ENCODE measurements around the gene RPTOR. TPM values are rescaled to one million over a fixed set of nuclear protein-coding genes. Genes with fewer than 3 reads are reported as not detected.

Gene RPTOR
- total RNA-seq, 2 experiments from 2014 or later, result 48.7 to 58.2 TPM

DNA sequence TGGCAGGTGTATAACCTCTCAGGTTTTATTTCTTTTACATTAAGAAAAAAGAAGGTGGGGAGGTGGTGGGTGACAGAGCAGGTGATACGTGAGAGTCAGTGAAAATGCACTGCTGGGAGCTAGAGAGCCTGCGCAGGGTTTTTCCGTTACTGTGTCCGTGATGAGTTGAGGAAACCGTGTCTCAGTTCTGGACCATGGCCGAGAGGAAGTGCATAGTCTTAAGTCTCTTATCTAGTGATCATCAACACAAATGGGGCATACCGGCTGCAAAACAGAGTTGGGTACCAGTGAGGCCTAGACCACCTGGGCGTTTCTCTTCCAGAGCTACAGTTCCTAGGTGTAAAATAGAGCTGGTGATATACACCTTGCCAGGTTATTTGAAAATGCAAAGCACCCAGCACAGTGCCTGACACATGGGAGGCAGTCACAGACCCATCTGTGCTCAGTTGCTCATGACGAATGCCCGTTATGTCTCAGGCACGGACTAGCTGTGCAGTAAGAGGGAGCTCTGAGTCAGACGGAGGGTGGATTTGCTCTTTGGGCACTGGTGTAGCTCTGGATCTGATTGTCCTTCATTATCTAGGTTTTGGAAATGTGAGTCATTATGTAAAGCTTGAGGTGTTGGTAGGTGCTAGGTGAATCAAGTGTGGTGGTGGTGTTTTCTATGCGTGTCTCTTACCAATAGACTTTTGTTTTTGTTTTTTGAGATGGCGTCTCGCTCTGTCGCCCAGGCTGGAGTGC is 60.9 kb downstream of the RPTOR start:
- DNase-seq, result peak; percentile 33
- Mint-ChIP-seq H3K9me3 (peaks cover 3% of the 10 kb centered on the region), H3K27me3 (no peaks in the 10 kb centered on the region), H3K4me1 (peaks cover 77% of the 10 kb centered on the region), H3K36me3 (ENCODE audit: low read depth) (peaks cover 30% of the 10 kb centered on the region), H3K4me3 (peak overlapping the region; percentile 1), H3K27ac (peak overlapping the region; percentile 83)
- ChIA-PET CTCF (interaction anchor here (0.6 to 1.6 kb wide), 6 partner anchors 9 to 258 kb away, joined by 3 to 4 read pairs (median 3); no protein-coding TSS in a partner anchor), POLR2A (interaction anchor here (0.7 kb wide), 1 partner anchor 227 kb away, joined by 3 read pairs; no protein-coding TSS in a partner anchor)

DNA sequence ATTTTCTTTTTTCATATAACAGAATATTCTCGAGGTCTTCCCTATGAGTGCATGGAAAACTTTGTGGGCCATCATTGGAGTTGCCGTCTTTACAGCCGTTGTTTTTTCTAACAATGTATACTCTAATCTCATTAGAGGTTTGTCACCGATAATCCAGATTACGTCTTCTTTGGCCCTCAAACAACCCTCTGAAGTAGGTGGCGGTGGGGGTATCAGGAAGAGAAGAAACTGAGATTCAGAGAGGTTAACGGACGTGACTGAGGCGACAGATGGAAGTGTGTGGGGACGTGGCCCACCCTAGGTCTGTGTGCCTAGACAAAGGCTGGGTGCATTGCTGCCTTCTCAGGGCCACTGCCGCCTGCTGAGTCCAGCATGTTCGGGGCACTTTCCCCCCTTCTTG is 63.7 kb downstream of the RPTOR start:
- no peak for DNase-seq
- H3K4me3 Mint-ChIP-seq, result no peak overlapping the region
- no peaks in the 10 kb centered on the region for H3K9me3 Mint-ChIP-seq
- POLR2A ChIA-PET, result no interaction called here
- peaks cover 26% of the 10 kb centered on the region for H3K36me3 Mint-ChIP-seq (ENCODE audit: low read depth)
- CTCF ChIA-PET, result interaction anchor here (1.1 kb wide), 1 partner anchor 14 kb away, joined by 4 read pairs; no protein-coding TSS in a partner anchor
- peaks cover 82% of the 10 kb centered on the region for H3K4me1 Mint-ChIP-seq
- H3K27ac Mint-ChIP-seq, result no peak overlapping the region
- H3K27me3 Mint-ChIP-seq, result no peaks in the 10 kb centered on the region

DNA sequence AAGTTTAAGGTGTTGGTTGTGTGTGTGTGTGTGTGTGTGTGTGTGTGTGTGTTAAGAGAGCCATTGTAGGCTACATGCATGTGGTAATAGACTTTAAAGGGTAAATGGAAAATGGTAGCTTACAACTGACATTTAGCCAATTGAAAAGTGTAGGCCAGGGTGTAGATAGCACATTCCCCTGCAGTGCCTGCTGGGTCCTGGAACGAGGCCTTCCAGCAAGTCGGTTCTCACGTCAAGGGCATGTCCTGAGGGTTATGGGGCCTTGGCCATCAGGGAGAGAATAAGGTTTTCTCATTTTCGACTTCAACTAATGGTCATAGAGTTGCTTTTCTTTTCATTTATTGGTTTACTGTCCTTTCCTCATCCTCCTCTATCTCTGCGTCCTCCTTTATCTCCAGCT is 65.1 kb downstream of the RPTOR start:
- Mint-ChIP-seq H3K27ac (peak overlapping the region; percentile 71), H3K27me3 (no peaks in the 10 kb centered on the region), H3K4me1 (peaks cover 82% of the 10 kb centered on the region), H3K9me3 (no peaks in the 10 kb centered on the region), H3K4me3 (no peak overlapping the region), H3K36me3 (ENCODE audit: low read depth) (peaks cover 26% of the 10 kb centered on the region)
- DNase-seq, result no peak
- ChIA-PET POLR2A (no interaction called here), CTCF (interaction anchor here (0.8 to 1.7 kb wide), 3 partner anchors 10 to 16 kb away, joined by 3 to 5 read pairs (median 4); no protein-coding TSS in a partner anchor)

DNA sequence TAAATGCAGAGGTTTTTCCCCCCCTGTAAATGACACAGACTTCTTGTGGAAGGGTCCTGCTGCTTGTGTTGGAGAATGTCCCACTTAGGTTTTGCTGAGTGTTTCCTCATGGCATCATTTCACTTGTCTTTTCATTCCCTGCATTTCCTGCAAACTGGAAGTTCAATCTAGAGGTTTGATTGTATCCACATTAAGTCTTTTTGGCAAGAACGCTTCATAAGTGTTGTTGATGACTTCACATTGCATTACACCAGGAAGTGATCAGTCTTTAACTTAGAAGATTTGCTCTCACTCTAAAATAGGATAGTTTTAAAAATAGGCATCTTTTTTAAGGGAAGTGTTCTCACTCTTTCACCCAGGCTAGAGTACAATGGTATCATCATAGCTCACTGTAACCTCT is 67.2 kb downstream of the RPTOR start:
- H3K36me3 Mint-ChIP-seq (ENCODE audit: low read depth), result peaks cover 24% of the 10 kb centered on the region
- H3K9me3 Mint-ChIP-seq, result no peaks in the 10 kb centered on the region
- no peak overlapping the region for H3K4me3 Mint-ChIP-seq
- no peaks in the 10 kb centered on the region for H3K27me3 Mint-ChIP-seq
- CTCF ChIA-PET, result interaction anchor here (1.4 kb wide), 1 partner anchor 20 kb away, joined by 3 read pairs; no protein-coding TSS in a partner anchor
- H3K27ac Mint-ChIP-seq, result peak overlapping the region; percentile 58
- POLR2A ChIA-PET, result no interaction called here
- H3K4me1 Mint-ChIP-seq, result peaks cover 77% of the 10 kb centered on the region
- DNase-seq, result no peak

DNA sequence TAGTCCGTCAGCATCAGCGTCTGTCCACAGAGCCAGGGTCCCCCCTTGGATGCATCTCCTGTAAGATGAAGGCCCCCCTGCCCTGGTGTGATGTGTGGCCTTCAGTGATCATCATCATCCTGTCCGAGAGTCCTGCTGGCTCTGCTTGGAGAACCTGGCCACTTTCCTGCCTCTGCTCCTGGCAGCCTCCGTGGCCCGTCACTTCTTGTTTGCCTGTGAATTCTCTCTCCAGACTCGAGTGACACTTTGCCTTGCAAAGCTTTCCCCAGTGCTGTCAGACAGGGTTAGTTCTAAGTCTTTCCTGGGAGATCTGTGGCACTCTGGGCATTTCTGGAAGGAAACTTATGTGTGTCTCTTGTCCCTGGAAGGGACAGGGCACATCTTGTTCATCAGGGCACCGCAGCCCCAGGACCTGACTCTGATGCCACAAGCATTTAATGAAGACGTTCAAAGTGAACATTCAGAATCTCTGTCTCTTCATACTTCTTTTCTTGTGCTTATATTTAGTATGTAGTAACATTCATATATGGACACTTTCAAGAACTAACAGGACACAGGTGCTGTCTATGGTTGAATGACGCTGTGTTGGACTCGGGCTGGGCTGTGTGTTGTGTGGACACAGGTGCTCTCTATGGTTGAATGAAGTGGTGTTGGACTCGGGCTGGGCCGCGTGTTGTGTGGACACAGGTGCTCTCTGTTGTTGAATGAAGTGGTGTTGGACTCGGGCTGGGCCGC is 68.5 kb downstream of the RPTOR start:
- Mint-ChIP-seq H3K4me3 (no peak overlapping the region), H3K4me1 (peaks cover 71% of the 10 kb centered on the region), H3K9me3 (no peaks in the 10 kb centered on the region), H3K36me3 (ENCODE audit: low read depth) (peaks cover 24% of the 10 kb centered on the region), H3K27me3 (no peaks in the 10 kb centered on the region), H3K27ac (peak overlapping the region; percentile 82)
- no peak for DNase-seq
- POLR2A ChIA-PET, result no interaction called here
- CTCF ChIA-PET, result no interaction called here

DNA sequence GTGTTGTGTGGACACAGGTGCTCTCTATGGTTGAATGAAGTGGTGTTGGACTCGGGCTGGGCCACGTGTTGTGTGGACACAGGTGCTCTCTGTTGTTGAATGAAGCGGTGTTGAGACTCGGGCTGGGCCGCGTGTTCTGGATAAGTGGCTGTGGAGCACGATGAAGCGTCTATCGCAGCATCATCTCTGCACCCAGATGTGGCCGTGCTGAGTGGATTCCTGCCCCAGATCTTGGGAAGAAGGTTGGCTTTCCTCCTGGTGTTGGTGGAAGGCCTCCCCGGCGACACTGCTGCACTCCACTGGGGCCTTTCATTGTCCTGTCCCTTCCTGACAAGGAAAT is 69.1 kb downstream of the RPTOR start:
- CTCF ChIA-PET, result no interaction called here
- POLR2A ChIA-PET, result no interaction called here
- peak overlapping the region; percentile 82 for H3K27ac Mint-ChIP-seq
- DNase-seq, result no peak
- no peak overlapping the region for H3K4me3 Mint-ChIP-seq
- no peaks in the 10 kb centered on the region for H3K9me3 Mint-ChIP-seq
- H3K27me3 Mint-ChIP-seq, result no peaks in the 10 kb centered on the region
- H3K36me3 Mint-ChIP-seq (ENCODE audit: low read depth), result peaks cover 22% of the 10 kb centered on the region
- H3K4me1 Mint-ChIP-seq, result peaks cover 73% of the 10 kb centered on the region

DNA sequence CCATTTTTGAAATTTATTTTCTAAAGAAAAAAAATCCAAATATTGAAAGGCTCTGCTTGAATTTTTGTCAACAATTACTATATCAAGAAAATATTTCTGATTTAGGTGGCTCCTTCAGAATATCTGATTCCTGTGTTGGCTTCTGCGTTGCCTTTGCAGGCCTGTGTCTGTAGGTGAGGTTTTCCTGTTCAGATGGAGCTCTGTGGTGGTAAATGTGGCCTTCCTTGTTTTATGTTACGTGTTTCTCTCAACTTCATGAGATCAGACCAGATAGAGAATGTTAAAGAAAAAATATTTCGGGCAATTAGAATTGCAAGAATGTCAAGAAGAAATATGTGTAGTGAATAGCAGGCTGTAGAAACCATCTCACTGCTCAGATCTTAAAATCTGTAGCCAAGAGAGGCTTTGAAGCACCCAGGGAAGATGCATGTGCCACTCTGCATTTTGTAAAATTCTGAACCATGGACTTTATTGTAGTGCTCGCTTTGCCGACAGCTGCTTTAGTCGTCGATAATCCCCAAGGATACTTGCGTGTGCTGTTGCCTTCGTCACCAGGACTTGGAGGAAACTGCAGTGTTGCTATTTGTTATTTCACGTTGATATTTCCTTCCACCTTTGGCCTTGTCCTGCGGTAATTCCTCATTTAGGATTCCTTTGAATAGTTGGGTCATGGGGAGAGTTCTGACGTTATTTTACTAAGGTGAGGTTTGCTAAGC is 69.9 kb downstream of the RPTOR start:
- POLR2A ChIA-PET, result no interaction called here
- Mint-ChIP-seq H3K27ac (peak overlapping the region; percentile 82), H3K27me3 (no peaks in the 10 kb centered on the region), H3K36me3 (ENCODE audit: low read depth) (peaks cover 23% of the 10 kb centered on the region), H3K4me3 (peak overlapping the region; percentile 1), H3K4me1 (peaks cover 71% of the 10 kb centered on the region), H3K9me3 (no peaks in the 10 kb centered on the region)
- CTCF ChIA-PET, result interaction anchor here (1.5 to 1.8 kb wide), 2 partner anchors 8 to 17 kb away, joined by 3 to 5 read pairs; no protein-coding TSS in a partner anchor
- no peak for DNase-seq

DNA sequence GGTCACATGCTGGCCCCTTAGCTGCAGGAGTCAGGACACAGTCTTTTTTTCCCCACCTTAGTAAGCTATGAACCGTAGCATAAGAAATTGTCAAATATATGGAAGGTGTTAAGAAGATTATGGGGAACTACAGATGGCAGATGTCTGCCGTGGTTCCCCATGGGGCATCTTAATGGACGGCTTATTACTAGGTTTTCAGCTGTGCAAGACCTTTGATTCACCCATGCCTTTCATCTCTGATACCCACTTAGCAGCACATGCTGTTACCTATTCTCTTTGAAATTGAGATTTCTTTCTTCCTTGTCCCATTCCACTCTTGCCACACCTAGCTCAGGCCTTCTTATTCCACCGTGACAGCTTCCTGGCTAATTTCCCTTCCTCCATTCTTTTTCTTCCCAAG is 70.7 kb downstream of the RPTOR start:
- Mint-ChIP-seq H3K27me3 (no peaks in the 10 kb centered on the region), H3K4me3 (no peak overlapping the region), H3K27ac (peak overlapping the region; percentile 82), H3K4me1 (peaks cover 67% of the 10 kb centered on the region), H3K9me3 (no peaks in the 10 kb centered on the region), H3K36me3 (ENCODE audit: low read depth) (peaks cover 19% of the 10 kb centered on the region)
- ChIA-PET POLR2A (no interaction called here), CTCF (interaction anchor here (1.2 to 1.8 kb wide), 3 partner anchors 9 to 22 kb away, joined by 3 to 5 read pairs (median 4); no protein-coding TSS in a partner anchor)
- no peak for DNase-seq

DNA sequence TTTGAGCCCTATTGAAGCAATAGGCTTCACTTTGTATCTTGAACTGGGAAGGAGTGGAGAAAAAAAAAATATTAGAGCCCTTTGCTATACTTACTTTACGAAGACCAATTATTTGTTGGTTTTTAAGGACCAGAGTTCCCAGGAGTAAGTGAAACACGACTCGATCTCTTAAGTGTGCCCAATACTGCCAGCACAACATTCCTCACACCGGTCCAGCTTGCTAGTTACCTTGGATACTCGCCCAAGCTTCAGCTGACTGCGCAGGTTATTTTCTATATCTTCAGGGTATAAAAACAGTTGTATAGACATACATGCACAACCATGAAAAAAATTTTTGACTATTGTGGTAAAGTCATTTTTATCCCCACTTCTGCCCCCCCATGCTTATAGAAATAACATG is 72.1 kb downstream of the RPTOR start:
- Mint-ChIP-seq H3K4me3 (no peak overlapping the region), H3K4me1 (peaks cover 70% of the 10 kb centered on the region), H3K27me3 (no peaks in the 10 kb centered on the region), H3K27ac (no peak overlapping the region), H3K9me3 (no peaks in the 10 kb centered on the region), H3K36me3 (ENCODE audit: low read depth) (peaks cover 16% of the 10 kb centered on the region)
- POLR2A ChIA-PET, result no interaction called here
- no peak for DNase-seq
- CTCF ChIA-PET, result interaction anchor here (0.7 to 1.2 kb wide), 3 partner anchors 21 to 509 kb away, joined by 3 to 4 read pairs (median 3); no protein-coding TSS in a partner anchor

DNA sequence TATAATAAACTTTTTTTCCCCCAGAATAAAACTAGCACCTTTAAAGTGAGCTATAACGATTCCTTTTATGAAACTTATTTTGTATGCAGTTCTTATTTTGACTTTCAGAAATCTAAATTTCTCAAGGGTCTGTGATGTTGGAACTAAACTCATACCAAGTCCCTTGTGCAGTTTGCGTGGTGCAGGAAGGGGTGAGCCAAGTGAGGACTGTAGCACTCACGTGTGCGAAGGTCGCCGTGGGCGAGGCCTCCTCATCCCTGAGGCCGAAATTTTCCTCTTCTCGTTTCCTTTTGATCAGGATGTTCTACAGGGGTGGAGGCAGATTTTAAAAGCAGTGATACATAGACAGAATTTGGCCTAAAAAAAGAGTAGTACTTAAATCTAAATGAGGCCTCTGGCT is 73.7 kb downstream of the RPTOR start:
- Mint-ChIP-seq H3K4me3 (no peak overlapping the region), H3K9me3 (no peaks in the 10 kb centered on the region), H3K4me1 (peaks cover 70% of the 10 kb centered on the region), H3K27me3 (no peaks in the 10 kb centered on the region), H3K27ac (no peak overlapping the region), H3K36me3 (ENCODE audit: low read depth) (peaks cover 9% of the 10 kb centered on the region)
- POLR2A ChIA-PET, result no interaction called here
- no peak for DNase-seq
- CTCF ChIA-PET, result interaction anchor here (0.9 kb wide), 1 partner anchor 13 kb away, joined by 4 read pairs; no protein-coding TSS in a partner anchor

DNA sequence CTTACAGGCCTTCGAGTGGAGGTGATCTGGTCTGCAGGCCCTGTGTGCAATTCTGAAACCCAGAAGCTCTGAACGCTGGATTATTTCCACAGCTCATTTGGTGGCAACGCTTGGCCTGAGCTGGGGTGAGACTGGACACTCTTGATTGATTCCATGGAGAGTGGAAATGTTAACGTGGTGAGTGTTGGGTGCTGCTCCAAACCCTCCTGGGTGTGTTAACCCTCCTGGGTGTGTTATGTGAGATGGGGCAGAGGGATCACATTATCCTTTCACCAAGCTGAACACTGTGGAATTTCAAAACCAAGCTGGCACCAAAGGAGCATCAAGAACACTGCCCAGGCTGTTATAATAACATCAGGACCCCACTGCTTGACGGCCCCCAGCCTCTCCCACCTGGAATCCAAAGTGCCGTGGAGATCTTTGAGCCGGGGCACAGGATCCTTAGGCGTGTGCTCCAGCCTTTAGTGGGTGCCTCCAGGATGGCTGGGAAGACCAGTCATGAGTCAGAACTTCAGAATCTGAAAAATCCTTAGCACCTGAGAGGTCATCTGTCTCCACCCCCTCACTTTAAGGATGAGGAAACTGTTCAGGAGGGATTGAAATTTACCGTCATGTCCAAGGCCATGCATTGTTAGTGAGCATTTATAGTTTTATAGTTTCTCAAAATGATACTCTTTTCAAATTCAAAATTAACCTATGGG is 75.0 kb downstream of the RPTOR start:
- Mint-ChIP-seq H3K36me3 (ENCODE audit: low read depth) (peaks cover 3% of the 10 kb centered on the region), H3K27ac (peak overlapping the region; percentile 28), H3K4me3 (no peak overlapping the region), H3K27me3 (no peaks in the 10 kb centered on the region), H3K9me3 (no peaks in the 10 kb centered on the region), H3K4me1 (peaks cover 58% of the 10 kb centered on the region)
- DNase-seq, result no peak
- ChIA-PET POLR2A (no interaction called here), CTCF (interaction anchor here (0.7 to 1.4 kb wide), 4 partner anchors 10 to 44 kb away, joined by 3 to 7 read pairs (median 4); no protein-coding TSS in a partner anchor)

DNA sequence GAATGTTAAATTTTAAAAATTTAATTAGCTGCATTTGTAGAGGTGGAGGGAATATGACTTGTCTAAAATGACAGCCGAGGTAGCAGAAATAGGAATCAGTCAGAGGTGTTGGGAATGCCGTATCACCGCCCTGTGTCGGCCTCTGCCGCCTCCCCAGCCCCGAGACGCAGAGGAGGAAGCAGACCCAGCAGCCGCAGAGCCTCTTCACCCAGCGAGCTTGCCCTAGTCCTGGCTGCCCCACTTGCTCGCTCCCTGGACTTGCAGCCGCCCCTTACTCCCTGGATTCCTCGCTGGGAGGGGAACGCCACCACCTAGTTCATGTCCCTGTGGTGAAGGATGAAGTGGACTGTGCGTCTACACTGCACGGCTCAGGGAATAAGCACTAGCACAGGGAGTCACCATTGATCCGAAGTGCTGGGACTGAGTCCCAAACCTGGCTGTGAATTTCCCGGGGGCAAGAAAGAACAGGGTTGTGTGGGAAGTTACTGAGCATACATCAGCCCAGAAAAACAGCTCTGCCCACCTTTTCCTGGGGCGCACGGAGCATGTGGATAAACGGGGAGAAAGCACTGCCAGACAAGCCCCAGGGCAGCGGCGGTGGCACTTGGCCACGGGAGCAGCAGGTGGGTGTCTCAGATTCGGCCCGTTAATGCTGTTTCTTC is 76.8 kb downstream of the RPTOR start:
- DNase-seq, result no peak
- H3K36me3 Mint-ChIP-seq (ENCODE audit: low read depth), result peaks cover 7% of the 10 kb centered on the region
- POLR2A ChIA-PET, result no interaction called here
- no peaks in the 10 kb centered on the region for H3K27me3 Mint-ChIP-seq
- H3K27ac Mint-ChIP-seq, result peak overlapping the region; percentile 91
- CTCF ChIA-PET, result interaction anchor here (1.0 to 2.1 kb wide), 5 partner anchors 11 to 46 kb away, joined by 3 to 7 read pairs (median 3); no protein-coding TSS in a partner anchor
- no peaks in the 10 kb centered on the region for H3K9me3 Mint-ChIP-seq
- H3K4me3 Mint-ChIP-seq, result no peak overlapping the region
- peaks cover 50% of the 10 kb centered on the region for H3K4me1 Mint-ChIP-seq

Data from activated CD4-positive, alpha-beta T cell treated with anti-CD3 and anti-CD28 coated beads, Interleukin-2, amount 10 ng/mL, durations not matched to agents 7 days and 5 days (primary cell).